Left colon (tissue), 2 donors: ENCODE results near the gene GAGE12J. TPM values are rescaled to one million over a fixed set of nuclear protein-coding genes. Genes with fewer than 3 reads are reported as not detected.
A peak's percentile ranks its signal among the peaks of the same experiment; 100 is the strongest.
"Not testable (repeated sequence)": the region's sequence is repeated elsewhere in the genome, so short reads cannot be mapped to it uniquely, and the experiment has no call there.

ENCODE experiments used
- ATAC-seq: fragments of 200-7000 bp; cut with Tn5 transposase; one replicate; pipeline ENCODE4 v1.9.1; 2020; ENCODE audit warnings: mild to moderate bottlenecking, moderate library complexity
- DNase-seq, 2 donors: peaks; one replicate each; pipeline ENCODE4 v3.0.0-alpha.2; 2020
- intact Hi-C, 2 donors: fragments of 100-400 bp; cut with DNase I in 1 of 2; cut with micrococcal nuclease in 1 of 2; formaldehyde crosslinking; loops; one replicate each; pipeline versions ENCODE4 v1.11.2 to v1.14.0; 2022; cut with DNase I, micrococcal nuclease
- long read RNA-seq: library from polyadenylated mRNA; unstranded; transcript quantifications from one replicate; pipeline ENCODE4 v2.0.0, GENCODE V29; 2021
- total RNA-seq, 2 donors: library from RNA; stranded (reverse); fragmentation: NEBNext Ultra II Directional; extraction: Animal tissue kit (Norgen Biotek cat#: 25700); gene quantifications; one replicate each; pipeline ENCODE4 v1.2.1, GENCODE V29; 2021
- donor health status: DM: no; HTN: no; CAD: no.
- donor health status: DM: yes; HTN: yes; CAD: no.

The GAGE12J gene, protein sequence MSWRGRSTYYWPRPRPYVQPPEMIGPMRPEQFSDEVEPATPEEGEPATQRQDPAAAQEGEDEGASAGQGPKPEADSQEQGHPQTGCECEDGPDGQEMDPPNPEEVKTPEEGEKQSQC
- not detected for total RNA-seq
- long read RNA-seq, result 0 reads

- ATAC-seq, DNase-seq, intact Hi-C loops: not testable (repeated sequence)
Measured at GRCh38 chrX:49321737-49322136, at the start of gene GAGE12J. GAGE12J (plus strand) TSS chrX:49322037; CDS start chrX:49323194, 1,157 bp downstream.

GRCh38 chrX:49272421-49272820, 49.4 kb upstream of the GAGE12J start:
- ATAC-seq, result no peak
- DNase-seq, result no peak
- intact Hi-C loops, result no loop called here

DNA sequence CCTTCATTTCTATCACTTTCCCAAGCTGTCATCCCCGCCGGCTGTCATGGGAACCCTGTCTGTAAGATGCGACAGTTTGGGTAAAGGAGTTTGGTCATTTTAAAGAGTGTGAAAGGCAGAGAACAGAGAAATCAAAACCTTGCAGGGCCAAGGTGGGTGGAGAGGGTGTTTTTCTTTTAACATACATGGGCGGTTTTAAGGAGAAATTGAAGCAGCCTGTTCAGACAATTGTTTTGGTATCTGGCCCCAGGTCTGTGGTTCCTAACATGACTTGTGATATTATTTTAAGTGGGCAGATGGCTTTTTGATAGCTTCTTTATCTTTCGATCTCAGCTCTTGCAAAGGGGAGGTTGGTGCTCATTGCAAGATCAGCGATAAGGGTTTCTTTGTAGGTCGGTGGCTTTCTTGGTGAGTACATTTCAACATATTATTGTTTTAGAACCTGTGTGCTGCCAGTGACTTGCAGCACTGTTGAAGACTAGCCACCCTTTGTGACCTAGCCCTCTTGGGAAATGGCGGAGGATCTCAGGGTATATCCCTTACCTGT, 48.6 kb upstream of the GAGE12J start:
- no peak for ATAC-seq
- DNase-seq, result no peak
- intact Hi-C loops, result no loop called here

GRCh38 chrX:49276207-49276606, 45.6 kb upstream of the GAGE12J start:
- no peak for ATAC-seq
- no peak for DNase-seq
- intact Hi-C loops, result no loop called here

- no peak for DNase-seq
- intact Hi-C loops, result no loop called here
- no peak for ATAC-seq
Measured at GRCh38 chrX:49276671-49277534, 44.9 kb upstream of the GAGE12J start.

DNA sequence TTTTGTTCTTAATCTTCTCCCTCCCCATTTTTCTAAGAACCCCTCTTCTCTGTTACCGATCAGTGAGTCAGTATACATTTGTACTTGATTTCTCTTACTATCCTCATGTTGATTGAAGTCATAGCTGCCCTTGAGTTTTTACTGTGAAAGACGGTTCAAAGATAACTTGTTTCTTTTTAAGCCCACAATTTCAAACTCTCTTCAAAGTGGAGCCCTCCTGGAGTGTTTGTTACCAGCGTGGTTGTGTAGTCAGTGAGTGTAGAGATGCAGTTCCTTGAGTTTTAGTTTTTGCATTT, 44.4 kb upstream of the GAGE12J start:
- DNase-seq (no peak), ATAC-seq (no peak)
- intact Hi-C loops, result no loop called here

GRCh38 chrX:49278081-49278480, 43.8 kb upstream of the GAGE12J start:
- intact Hi-C loops, result no loop called here
- DNase-seq (no peak), ATAC-seq (no peak)

- ATAC-seq (peak; percentile 49), DNase-seq (no peak)
- intact Hi-C loops, result no loop called here
Measured at GRCh38 chrX:49282647-49283011, 39.2 kb upstream of the GAGE12J start.

- no peak for ATAC-seq
- DNase-seq, result no peak
- intact Hi-C loops, result no loop called here
Measured at GRCh38 chrX:49284212-49284611, 37.6 kb upstream of the GAGE12J start.

- intact Hi-C loops, result no loop called here
- no peak for ATAC-seq
- DNase-seq, result no peak
Measured at GRCh38 chrX:49286136-49286535, 35.7 kb upstream of the GAGE12J start.

- ATAC-seq (no peak), DNase-seq (no peak)
- intact Hi-C loops, result no loop called here
Measured at GRCh38 chrX:49286581-49286980, 35.3 kb upstream of the GAGE12J start.

DNA sequence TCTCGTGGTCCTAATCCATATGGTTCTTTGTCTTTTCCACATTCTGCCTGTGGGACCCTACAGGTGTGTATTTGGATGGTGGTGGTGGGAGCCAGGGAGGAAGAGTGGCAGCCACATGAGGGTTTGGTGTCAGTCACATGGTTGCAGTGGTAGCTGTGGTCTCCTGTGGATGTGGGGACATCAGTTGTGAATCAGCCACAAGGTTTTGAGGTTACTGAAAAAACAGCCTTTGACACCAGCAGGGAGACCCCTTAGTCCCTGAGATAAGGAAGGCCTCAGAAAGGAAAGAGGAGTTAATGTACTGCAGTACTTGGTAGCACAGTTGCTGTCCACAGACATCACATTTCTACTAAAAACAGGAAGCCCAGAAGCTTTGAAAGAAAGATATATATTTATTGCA, 34.2 kb upstream of the GAGE12J start:
- no peak for ATAC-seq
- DNase-seq, result no peak
- intact Hi-C loops, result no loop called here

- intact Hi-C loops, result no loop called here
- no peak for DNase-seq
- ATAC-seq, result no peak
Measured at GRCh38 chrX:49290215-49290614, 31.6 kb upstream of the GAGE12J start.

GRCh38 chrX:49291615-49292337, 30.1 kb upstream of the GAGE12J start:
- ATAC-seq (peak; percentile 76), DNase-seq (peak in 1 of 2 donors; percentile 70)
- intact Hi-C loops, result no loop called here

GRCh38 chrX:49292400-49293362, 29.2 kb upstream of the GAGE12J start:
- no peak for DNase-seq
- intact Hi-C loops, result no loop called here
- ATAC-seq, result no peak

GRCh38 chrX:49299293-49299692, 22.5 kb upstream of the GAGE12J start:
- intact Hi-C loops, result not testable (repeated sequence)

GRCh38 chrX:49300703-49301102, 21.1 kb upstream of the GAGE12J start:
- intact Hi-C loops, result no loop called here
- ATAC-seq (no peak), DNase-seq (no peak)

More at GRCh38 chrX:49299293-49299692, 22.5 kb upstream of the GAGE12J start:
- not testable (repeated sequence) for DNase-seq, ATAC-seq

GRCh38 chrX:49303346-49303745, 18.5 kb upstream of the GAGE12J start, which contains the start of gene GAGE10:
GAGE10 (plus strand) TSS chrX:49303646; CDS start chrX:49304860, 1,214 bp downstream.
- no peak for DNase-seq
- no peak for ATAC-seq
- intact Hi-C loops, result no loop called here

- ATAC-seq, DNase-seq, intact Hi-C loops: not testable (repeated sequence)
Measured at GRCh38 chrX:49307775-49308174, 14.1 kb upstream of the GAGE12J start.
